Measurements from ENCODE around the gene CAMK1D. TPM values are rescaled to one million over a fixed set of nuclear protein-coding genes. Genes with fewer than 3 reads are reported as not detected.

Gene CAMK1D
- total RNA-seq, 1 experiment from 2014 or later = 6.3 TPM

- Histone ChIP-seq H3K27ac (ENCODE audit: insufficient read length, low read depth, low read length) (no peak overlapping the region), H2AFZ (ENCODE audit: low read length) (no peak overlapping the region), H3K79me1 (ENCODE audit: insufficient read depth, low read depth, low read length, poor library complexity, severe bottlenecking) (no peaks in the 10 kb centered on the region), H3K23ac (ENCODE audit: insufficient read length, low read depth, low read length) (no peak overlapping the region), H2BK120ac (ENCODE audit: low read depth, low read length, poor library complexity, severe bottlenecking) (no peak overlapping the region), H2AK5ac (ENCODE audit: insufficient read length, low read length) (no peak overlapping the region), H3K4me1 (ENCODE audit: insufficient read depth, low read length) (no peaks in the 10 kb centered on the region), H3K9me3 (ENCODE audit: control insufficient read depth, low read depth, low read length) (no peaks in the 10 kb centered on the region), H2BK12ac (ENCODE audit: insufficient read length, low read depth, low read length) (no peak overlapping the region), H3K79me2 (ENCODE audit: insufficient read depth, low read length) (no peaks in the 10 kb centered on the region), H4K8ac (replicated peaks; ENCODE audit: insufficient read length, low read depth, low read length) (no peak overlapping the region), H3K4me2 (ENCODE audit: insufficient read depth, insufficient read length, low read length) (no peak overlapping the region), H4K91ac (ENCODE audit: insufficient read length, low read depth, low read length) (no peak overlapping the region), H3K27me3 (ENCODE audit: insufficient read depth, low read length) (no peaks in the 10 kb centered on the region), H3K9ac (ENCODE audit: extremely low read depth, insufficient read length, low read length) (no peak overlapping the region), H3K18ac (ENCODE audit: insufficient read length, low read depth, low read length) (no peak overlapping the region), H3K56ac (ENCODE audit: insufficient read length, low read depth, low read length) (no peak overlapping the region), H4K5ac (ENCODE audit: insufficient read length, low read depth, low read length) (no peak overlapping the region), H2BK15ac (ENCODE audit: low read depth, low read length) (no peak overlapping the region), H3K23me2 (ENCODE audit: insufficient read length, low read depth, low read length, poor library complexity, severe bottlenecking) (no peaks in the 10 kb centered on the region), H2BK20ac (ENCODE audit: low read depth, low read length, poor library complexity, severe bottlenecking) (no peak overlapping the region), H3K14ac (ENCODE audit: insufficient read depth, low read length) (no peak overlapping the region), H4K20me1 (ENCODE audit: control insufficient read depth, insufficient read depth, insufficient read length) (no peaks in the 10 kb centered on the region), H3K4ac (ENCODE audit: low read depth, low read length) (no peak overlapping the region), H3T11ph (ENCODE audit: low read length) (no peak overlapping the region), H2BK5ac (ENCODE audit: insufficient read length, low read length) (no peak overlapping the region)
- no CpG with 5 or more reads among the region's 12 CpGs for WGBS (ENCODE audit: extremely low coverage, insufficient read length, low lambda C conversion rate)
- no peaks in the 10 kb centered on the region for H3K9me3 Mint-ChIP-seq
- peaks cover 0 to 1% (median 0%) of the 10 kb centered on the region in 3 experiments; a peak in 1 of 7 replicates for H3K36me3 Mint-ChIP-seq (ENCODE audit: insufficient read depth in 1 of 3, low read depth in 3 of 3)
- TF ChIP-seq CTCF (conservative IDR thresholded peaks at IDR 0.05) = no peak
- no peaks in the 10 kb centered on the region for H3K27me3 Mint-ChIP-seq (ENCODE audit: low read depth)
- no peak for DNase-seq
- H3K27ac Mint-ChIP-seq = no peak overlapping the region
- peaks cover 19 to 25% of the 10 kb centered on the region in 2 experiments for H3K4me1 Mint-ChIP-seq
- no peak overlapping the region; a peak in 1 of 5 replicates for H3K4me3 Mint-ChIP-seq
These were observed 276.2 kb downstream of the CAMK1D start for GRCh38 chr10:12625393-12626023.

All from H9 (cell line).